WTC11 (cell line): ENCODE results near the gene KRT85. TPM values are rescaled to one million over a fixed set of nuclear protein-coding genes. Genes with fewer than 3 reads are reported as not detected.
A peak's percentile ranks its signal among the peaks of the same experiment; 100 is the strongest.
"Not testable (repeated sequence)": the region's sequence is repeated elsewhere in the genome, so short reads cannot be mapped to it uniquely, and the experiment has no call there.

Experiments used
- ATAC-seq: fragments of 200-7000 bp; cut with Tn5 transposase; 2 replicates; pipeline ENCODE4 v1.10.0; 2021; ENCODE audit warnings: mild to moderate bottlenecking, moderate library complexity
- CTCF ChIA-PET: fragments of 300-600 bp; sonication (Branson Sonifier 250); formaldehyde crosslinking; loops from one replicate; lab custom pipeline; 2021; ENCODE audit warnings: antibody characterized with exemption; lab: Charles Lee
- POLR2A ChIA-PET: fragments of 350-600 bp; sonication (Branson Sonifier 250); formaldehyde crosslinking; loops from one replicate; lab custom pipeline; 2021; ENCODE audit warnings: antibody characterized with exemption; lab: Charles Lee
- DNase-seq: peaks from one replicate; pipeline ENCODE4 v3.0.0; 2021; ENCODE audit warnings: low spot score
- H3K27ac Mint-ChIP-seq: 2 replicates; pipeline ENCODE4 v1.8.0; 2021; ENCODE audit warnings: mixed read lengths
- H3K27me3 Mint-ChIP-seq: 2 replicates; pipeline ENCODE4 v1.8.0; 2021; ENCODE audit warnings: low read depth, mild to moderate bottlenecking, moderate library complexity, mixed read lengths
- H3K36me3 Mint-ChIP-seq: 2 replicates; pipeline ENCODE4 v1.8.0; 2021; ENCODE audit warnings: mixed read lengths
- H3K4me1 Mint-ChIP-seq: 2 replicates; pipeline ENCODE4 v1.8.0; 2022; ENCODE audit warnings: mixed read lengths
- H3K4me3 Mint-ChIP-seq: 2 replicates; pipeline ENCODE4 v1.8.0; 2021; ENCODE audit warnings: mild to moderate bottlenecking, moderate library complexity, mixed read lengths
- H3K9me3 Mint-ChIP-seq: 2 replicates; pipeline ENCODE4 v1.8.0; 2021; ENCODE audit warnings: mixed read lengths
- AR ChIP-seq: fragments of 250-450 bp; sonication (Bioruptor Pico); IDR thresholded peaks from 2 replicates; pipeline ENCODE4 v1.9.0; 2021; ENCODE audit warnings: mild to moderate bottlenecking
- ATF3 ChIP-seq: sonication (generic); formaldehyde crosslinking; conservative IDR thresholded peaks from 2 replicates; pipeline ENCODE4 v1.8.1; 2022; ENCODE audit warnings: mild to moderate bottlenecking, missing genetic modification reagents
- E2F1 ChIP-seq: sonication (generic); formaldehyde crosslinking; IDR thresholded peaks from 2 replicates; pipeline ENCODE4 v1.8.0; 2022; ENCODE audit warnings: mild to moderate bottlenecking, missing genetic modification reagents
- HMGA2 ChIP-seq: fragments of 250-450 bp; sonication (Bioruptor Pico); IDR thresholded peaks from 2 replicates; pipeline ENCODE4 v1.4.0; 2021; ENCODE audit warnings: mild to moderate bottlenecking, moderate library complexity
- KAT7 ChIP-seq: sonication (generic); formaldehyde crosslinking; IDR thresholded peaks from 2 replicates; pipeline ENCODE4 v1.8.1; 2023; ENCODE audit warnings: missing genetic modification reagents, mild to moderate bottlenecking, borderline replicate concordance
- MYBL2 ChIP-seq: sonication (generic); formaldehyde crosslinking; IDR thresholded peaks from 2 replicates; pipeline ENCODE4 v1.8.1; 2023; ENCODE audit warnings: mild to moderate bottlenecking, moderate library complexity, missing genetic modification reagents
- NFE2L1 ChIP-seq: sonication (generic); formaldehyde crosslinking; IDR thresholded peaks from 2 replicates; pipeline ENCODE4 v1.8.1; 2023; ENCODE audit warnings: missing genetic modification reagents
- NR1H2 ChIP-seq: sonication (generic); formaldehyde crosslinking; IDR thresholded peaks from 2 replicates; pipeline ENCODE4 v1.9.0; 2021; ENCODE audit warnings: mild to moderate bottlenecking, moderate library complexity, missing genetic modification reagents
- OVOL2 ChIP-seq: fragments of 250-450 bp; sonication (Bioruptor Pico); IDR thresholded peaks from 2 replicates; pipeline ENCODE4 v1.9.0; 2021; ENCODE audit warnings: mild to moderate bottlenecking, borderline replicate concordance
- PRRX2 ChIP-seq: fragments of 250-450 bp; sonication (Bioruptor Pico); IDR thresholded peaks from 2 replicates; pipeline ENCODE4 v1.8.0; 2021; ENCODE audit warnings: mild to moderate bottlenecking
- RELA ChIP-seq: sonication (generic); formaldehyde crosslinking; IDR thresholded peaks from 2 replicates; pipeline ENCODE4 v1.8.1; 2022; ENCODE audit warnings: missing genetic modification reagents, mild to moderate bottlenecking, borderline replicate concordance
- RORB ChIP-seq: fragments of 250-450 bp; sonication (Bioruptor Pico); IDR thresholded peaks from 2 replicates; pipeline ENCODE4 v1.9.0; 2021; ENCODE audit warnings: mild to moderate bottlenecking
- STAT6 ChIP-seq: sonication (generic); formaldehyde crosslinking; conservative IDR thresholded peaks from 2 replicates; pipeline ENCODE4 v1.8.1; 2023; ENCODE audit warnings: mild to moderate bottlenecking, low read depth, missing genetic modification reagents, moderate library complexity
- TCF7 ChIP-seq: sonication (generic); formaldehyde crosslinking; IDR thresholded peaks from 2 replicates; pipeline ENCODE4 v1.8.0; 2022; ENCODE audit warnings: mild to moderate bottlenecking, low read depth, missing genetic modification reagents, moderate library complexity
- TEAD4 ChIP-seq: sonication (generic); formaldehyde crosslinking; IDR thresholded peaks from 2 replicates; pipeline ENCODE4 v1.8.0; 2022; ENCODE audit warnings: mild to moderate bottlenecking, missing genetic modification reagents
- TP53 ChIP-seq: sonication (generic); formaldehyde crosslinking; IDR thresholded peaks from 2 replicates; pipeline ENCODE4 v1.8.1; 2023; ENCODE audit warnings: mild to moderate bottlenecking, missing genetic modification reagents
- ZBTB43 ChIP-seq: sonication (generic); formaldehyde crosslinking; IDR thresholded peaks from 2 replicates; pipeline ENCODE4 v1.8.1; 2023; ENCODE audit warnings: mild to moderate bottlenecking, missing genetic modification reagents
- ZNF263 ChIP-seq: sonication (generic); formaldehyde crosslinking; IDR thresholded peaks from 2 replicates; pipeline ENCODE4 v1.8.1; 2022; ENCODE audit warnings: low read depth, mild to moderate bottlenecking, moderate library complexity, missing genetic modification reagents
- ZNF317 ChIP-seq: sonication (generic); formaldehyde crosslinking; IDR thresholded peaks from 2 replicates; pipeline ENCODE4 v1.8.1; 2023; ENCODE audit warnings: low read depth, mild to moderate bottlenecking, moderate library complexity, missing genetic modification reagents, borderline replicate concordance
- ZNF396 ChIP-seq: fragments of 250-450 bp; sonication (Bioruptor Pico); IDR thresholded peaks from 2 replicates; pipeline ENCODE4 v1.8.0; 2021; ENCODE audit warnings: mild to moderate bottlenecking, moderate library complexity, borderline replicate concordance
- ZNF671 ChIP-seq: fragments of 250-450 bp; sonication (Bioruptor Pico); IDR thresholded peaks from 2 replicates; pipeline ENCODE4 v1.8.0; 2021; ENCODE audit warnings: mild to moderate bottlenecking
- total RNA-seq: library from RNA; stranded (reverse); gene quantifications from 3 replicates; pipeline ENCODE4 v1.2.3, GENCODE V29; 2021

KRT85 gene
- total RNA-seq, 1 experiment from 2014 or later = not detected

GRCh38 chr12:52413782-52414345 lies 46.6 kb upstream of the KRT85 start:
- H3K36me3 Mint-ChIP-seq = peaks cover 3% of the 10 kb centered on the region; the same call in 1 of the 2 replicates
- no peak for TF ChIP-seq E2F1 (CRISPR knock-in tag)
- TF ChIP-seq TP53 (CRISPR knock-in tag) = no peak
- peaks cover 7% of the 10 kb centered on the region for H3K9me3 Mint-ChIP-seq
- no peak overlapping the region for H3K4me3 Mint-ChIP-seq
- H3K27me3 Mint-ChIP-seq = no peaks in the 10 kb centered on the region
- H3K27ac Mint-ChIP-seq = no peak overlapping the region
- DNase-seq (peak; percentile 43), ATAC-seq (peak; percentile 80)
- ChIA-PET POLR2A (no interaction called here), CTCF (interaction anchor here (0.5 to 5.4 kb wide), 27 partner anchors 9 to 476 kb away, joined by 3 to 35 read pairs (median 4); no protein-coding TSS in a partner anchor)
- H3K4me1 Mint-ChIP-seq = peaks cover 9% of the 10 kb centered on the region

GRCh38 chr12:52413202-52413601 lies 45.9 kb upstream of the KRT85 start:
- DNase-seq (no peak), ATAC-seq (no peak)
- peaks cover 12% of the 10 kb centered on the region for H3K9me3 Mint-ChIP-seq
- H3K4me3 Mint-ChIP-seq = no peak overlapping the region
- no peaks in the 10 kb centered on the region for H3K27me3 Mint-ChIP-seq
- H3K4me1 Mint-ChIP-seq = peaks cover 9% of the 10 kb centered on the region
- no peak overlapping the region for H3K27ac Mint-ChIP-seq
- TF ChIP-seq NR1H2 (no peak), ZBTB43 (CRISPR knock-in tag) (no peak), STAT6 (CRISPR knock-in tag) (no peak), OVOL2 (no peak), TEAD4 (CRISPR knock-in tag) (no peak), ATF3 (CRISPR knock-in tag) (no peak), HMGA2 (no peak), RELA (CRISPR knock-in tag) (no peak), ZNF263 (CRISPR knock-in tag) (no peak), ZNF317 (CRISPR knock-in tag) (no peak), ZNF671 (CRISPR knock-in tag) (no peak), TCF7 (CRISPR knock-in tag) (no peak), NFE2L1 (CRISPR knock-in tag) (no peak), PRRX2 (CRISPR knock-in tag) (no peak)
- CTCF ChIA-PET = interaction anchor here (0.5 to 5.4 kb wide), 19 partner anchors 10 to 476 kb away, joined by 3 to 35 read pairs (median 4); no protein-coding TSS in a partner anchor
- peaks cover 7% of the 10 kb centered on the region for H3K36me3 Mint-ChIP-seq
- POLR2A ChIA-PET = no interaction called here

GRCh38 chr12:52411815-52412214 lies 44.5 kb upstream of the KRT85 start:
- Mint-ChIP-seq H3K36me3 (peaks cover 7% of the 10 kb centered on the region), H3K4me3 (no peak overlapping the region), H3K4me1 (peaks cover 9% of the 10 kb centered on the region), H3K27ac (no peak overlapping the region), H3K9me3 (peaks cover 15% of the 10 kb centered on the region), H3K27me3 (no peaks in the 10 kb centered on the region)
- ChIA-PET POLR2A (no interaction called here), CTCF (interaction anchor here (3.5 to 5.4 kb wide), 2 partner anchors 16 to 17 kb away, joined by 26 to 35 read pairs; no protein-coding TSS in a partner anchor)
- DNase-seq (no peak), ATAC-seq (no peak)
- no peak for TF ChIP-seq KAT7 (CRISPR knock-in tag)
- TF ChIP-seq MYBL2 (CRISPR knock-in tag) = no peak
- no peak for TF ChIP-seq ZNF396 (CRISPR knock-in tag)
- TF ChIP-seq AR (CRISPR knock-in tag) = no peak
- no peak for TF ChIP-seq RORB (CRISPR knock-in tag)

- H3K27ac Mint-ChIP-seq, H3K27me3 Mint-ChIP-seq, H3K36me3 Mint-ChIP-seq, POLR2A ChIA-PET, H3K4me1 Mint-ChIP-seq, DNase-seq, H3K4me3 Mint-ChIP-seq, CTCF ChIA-PET, ATAC-seq: not testable (repeated sequence)
- H3K9me3 Mint-ChIP-seq = peaks cover 15% of the 10 kb centered on the region
These were observed 43.4 kb upstream of the KRT85 start for GRCh38 chr12:52410589-52411248.
